K562 (cell line): ENCODE measurements around the gene WSCD2. TPM values are rescaled to one million over a fixed set of nuclear protein-coding genes. Genes with fewer than 3 reads are reported as not detected.
A peak's percentile ranks its signal among the peaks of the same experiment; 100 is the strongest.

ENCODE experiments used
- BDP1 ChIP-seq: IDR thresholded peaks from 3 replicates; pipeline ENCODE4 v1.6.1; 2011; ENCODE audit not compliant: insufficient read length, insufficient read depth
- CREB1 ChIP-seq, 2 experiments: sonication (generic) in 1 of 2; formaldehyde crosslinking in 1 of 2; IDR thresholded peaks; 2 replicates each; pipeline versions ENCODE4 v1.6.1 to v1.8.0; 2012 to 2022; ENCODE audit warnings: inconsistent platforms in 1 of 2, mild to moderate bottlenecking in 1 of 2, missing genetic modification reagents in 1 of 2, moderate library complexity in 1 of 2
- CSDE1 ChIP-seq, 2 experiments: fragments of 450-650 bp; IDR thresholded peaks; 2 replicates each; pipeline ENCODE4 v1.6.1; 2016; ENCODE audit warnings: mild to moderate bottlenecking in 1 of 2
- HMBOX1 ChIP-seq: sonication (generic); IDR thresholded peaks from 2 replicates; pipeline ENCODE4 v1.6.1; 2016
- NCOA4 ChIP-seq: fragments of 450-650 bp; IDR thresholded peaks from 2 replicates; pipeline ENCODE4 v1.6.1; 2018; ENCODE audit warnings: mild to moderate bottlenecking; ENCODE audit not compliant: partially characterized antibody
- PHF8 ChIP-seq: fragments of 200-600 bp; sonication (generic); IDR thresholded peaks from 2 replicates; pipeline ENCODE4 v1.6.1; 2012; ENCODE audit warnings: mixed run types, mild to moderate bottlenecking, inconsistent platforms, low read length, moderate library complexity, borderline replicate concordance
- ZFP36 ChIP-seq: fragments of 150-350 bp; IDR thresholded peaks from 2 replicates; pipeline ENCODE4 v1.6.1; 2018; ENCODE audit warnings: low read length, low read depth; ENCODE audit not compliant: partially characterized antibody
- ZNF224 ChIP-seq: sonication (generic); formaldehyde crosslinking; IDR thresholded peaks from 2 replicates; pipeline ENCODE4 v1.8.0; 2022; ENCODE audit warnings: mild to moderate bottlenecking, missing genetic modification reagents
- ZNF436 ChIP-seq: fragments of 250-450, 450-650 bp; sonication (Bioruptor Pico); formaldehyde crosslinking; IDR thresholded peaks from 2 replicates; pipeline ENCODE4 v1.7.0; 2020; ENCODE audit warnings: mild to moderate bottlenecking
- ZSCAN32 ChIP-seq: fragments of 450-650 bp; formaldehyde crosslinking; IDR thresholded peaks from 2 replicates; pipeline ENCODE4 v1.4.0; 2020; ENCODE audit warnings: mild to moderate bottlenecking, moderate library complexity
- polyA plus RNA-seq, 8 experiments: library from polyadenylated mRNA; depleted of rRNA in 4 of 8; stranded (reverse) in 5 of 8; unstranded in 3 of 8; fragments of >200 nt; fragmentation: Nextera tagmentation in 2 of 8; fragmentation: Illumina TruSeq in 1 of 8; extraction: Ambion mirVana in 2 of 8; extraction: Trizol in 1 of 8; gene quantifications; 2 replicates each; pipeline versions ENCODE4 v1.2.1 to v1.2.3, GENCODE V29; 2011 to 2014; ENCODE audit warnings: inconsistent platforms in 1 of 8, missing spikeins in 1 of 8
- total RNA-seq, 7 experiments: library from RNA; depleted of rRNA in 6 of 7; stranded (reverse); fragments of >200 nt in 6 of 7; fragmentation: Illumina TruSeq in 2 of 7; extraction: Trizol in 2 of 7; gene quantifications; 2 replicates each; pipeline versions ENCODE4 v1.2.1 to v1.2.3, GENCODE V29; 2011 to 2021; ENCODE audit warnings: low replicate concordance in 1 of 7
- TF ChIP-seq, protein P1 (sequence below): fragments of 250-450 bp; sonication (Bioruptor Pico); IDR thresholded peaks from 2 replicates; pipeline ENCODE4 v1.8.0; 2021; ENCODE audit warnings: moderate library complexity, mild to moderate bottlenecking, inconsistent platforms
- TF ChIP-seq, protein P2 (sequence below): fragments of 450-650 bp; IDR thresholded peaks from 2 replicates; pipeline ENCODE4 v1.6.1; 2016; ENCODE audit warnings: mild to moderate bottlenecking, moderate library complexity
- TF ChIP-seq, protein P3 (sequence below): fragments of 450-650 bp; formaldehyde crosslinking; IDR thresholded peaks from 2 replicates; pipeline ENCODE4 v1.4.0; 2022; ENCODE audit warnings: mild to moderate bottlenecking, moderate library complexity

Gene WSCD2
- total and polyA plus RNA-seq, 9 of the 15 experiments (the other 6 are each of a cell fraction or from before 2014, with no cell fraction given) = 0.72 to 14.1 (median 4.0) TPM

GRCh38 chr12:108126990-108127501 lies 2.0 kb upstream of the WSCD2 start (continued):
- TF ChIP-seq ZFP36 (peak; percentile 69), CSDE1 (IDR thresholded peaks at IDR 0.05) (no peak), ZNF436 (CRISPR knock-in tag) (no peak), PHF8 (no peak), NCOA4 (no peak), CREB1 (IDR thresholded peaks at IDR 0.05) (no peak), CREB1 (CRISPR knock-in tag; IDR thresholded peaks at IDR 0.05) (no peak), BDP1 (no peak), HMBOX1 (no peak), ZSCAN32 (peak; percentile 71), ZNF224 (CRISPR knock-in tag) (no peak)
- TF ChIP-seq, protein P1, sequence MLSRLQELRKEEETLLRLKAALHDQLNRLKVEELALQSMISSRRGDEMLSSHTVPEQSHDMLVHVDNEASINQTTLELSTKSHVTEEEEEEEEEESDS (CRISPR knock-in tag) = no peak
- TF ChIP-seq, protein P2, sequence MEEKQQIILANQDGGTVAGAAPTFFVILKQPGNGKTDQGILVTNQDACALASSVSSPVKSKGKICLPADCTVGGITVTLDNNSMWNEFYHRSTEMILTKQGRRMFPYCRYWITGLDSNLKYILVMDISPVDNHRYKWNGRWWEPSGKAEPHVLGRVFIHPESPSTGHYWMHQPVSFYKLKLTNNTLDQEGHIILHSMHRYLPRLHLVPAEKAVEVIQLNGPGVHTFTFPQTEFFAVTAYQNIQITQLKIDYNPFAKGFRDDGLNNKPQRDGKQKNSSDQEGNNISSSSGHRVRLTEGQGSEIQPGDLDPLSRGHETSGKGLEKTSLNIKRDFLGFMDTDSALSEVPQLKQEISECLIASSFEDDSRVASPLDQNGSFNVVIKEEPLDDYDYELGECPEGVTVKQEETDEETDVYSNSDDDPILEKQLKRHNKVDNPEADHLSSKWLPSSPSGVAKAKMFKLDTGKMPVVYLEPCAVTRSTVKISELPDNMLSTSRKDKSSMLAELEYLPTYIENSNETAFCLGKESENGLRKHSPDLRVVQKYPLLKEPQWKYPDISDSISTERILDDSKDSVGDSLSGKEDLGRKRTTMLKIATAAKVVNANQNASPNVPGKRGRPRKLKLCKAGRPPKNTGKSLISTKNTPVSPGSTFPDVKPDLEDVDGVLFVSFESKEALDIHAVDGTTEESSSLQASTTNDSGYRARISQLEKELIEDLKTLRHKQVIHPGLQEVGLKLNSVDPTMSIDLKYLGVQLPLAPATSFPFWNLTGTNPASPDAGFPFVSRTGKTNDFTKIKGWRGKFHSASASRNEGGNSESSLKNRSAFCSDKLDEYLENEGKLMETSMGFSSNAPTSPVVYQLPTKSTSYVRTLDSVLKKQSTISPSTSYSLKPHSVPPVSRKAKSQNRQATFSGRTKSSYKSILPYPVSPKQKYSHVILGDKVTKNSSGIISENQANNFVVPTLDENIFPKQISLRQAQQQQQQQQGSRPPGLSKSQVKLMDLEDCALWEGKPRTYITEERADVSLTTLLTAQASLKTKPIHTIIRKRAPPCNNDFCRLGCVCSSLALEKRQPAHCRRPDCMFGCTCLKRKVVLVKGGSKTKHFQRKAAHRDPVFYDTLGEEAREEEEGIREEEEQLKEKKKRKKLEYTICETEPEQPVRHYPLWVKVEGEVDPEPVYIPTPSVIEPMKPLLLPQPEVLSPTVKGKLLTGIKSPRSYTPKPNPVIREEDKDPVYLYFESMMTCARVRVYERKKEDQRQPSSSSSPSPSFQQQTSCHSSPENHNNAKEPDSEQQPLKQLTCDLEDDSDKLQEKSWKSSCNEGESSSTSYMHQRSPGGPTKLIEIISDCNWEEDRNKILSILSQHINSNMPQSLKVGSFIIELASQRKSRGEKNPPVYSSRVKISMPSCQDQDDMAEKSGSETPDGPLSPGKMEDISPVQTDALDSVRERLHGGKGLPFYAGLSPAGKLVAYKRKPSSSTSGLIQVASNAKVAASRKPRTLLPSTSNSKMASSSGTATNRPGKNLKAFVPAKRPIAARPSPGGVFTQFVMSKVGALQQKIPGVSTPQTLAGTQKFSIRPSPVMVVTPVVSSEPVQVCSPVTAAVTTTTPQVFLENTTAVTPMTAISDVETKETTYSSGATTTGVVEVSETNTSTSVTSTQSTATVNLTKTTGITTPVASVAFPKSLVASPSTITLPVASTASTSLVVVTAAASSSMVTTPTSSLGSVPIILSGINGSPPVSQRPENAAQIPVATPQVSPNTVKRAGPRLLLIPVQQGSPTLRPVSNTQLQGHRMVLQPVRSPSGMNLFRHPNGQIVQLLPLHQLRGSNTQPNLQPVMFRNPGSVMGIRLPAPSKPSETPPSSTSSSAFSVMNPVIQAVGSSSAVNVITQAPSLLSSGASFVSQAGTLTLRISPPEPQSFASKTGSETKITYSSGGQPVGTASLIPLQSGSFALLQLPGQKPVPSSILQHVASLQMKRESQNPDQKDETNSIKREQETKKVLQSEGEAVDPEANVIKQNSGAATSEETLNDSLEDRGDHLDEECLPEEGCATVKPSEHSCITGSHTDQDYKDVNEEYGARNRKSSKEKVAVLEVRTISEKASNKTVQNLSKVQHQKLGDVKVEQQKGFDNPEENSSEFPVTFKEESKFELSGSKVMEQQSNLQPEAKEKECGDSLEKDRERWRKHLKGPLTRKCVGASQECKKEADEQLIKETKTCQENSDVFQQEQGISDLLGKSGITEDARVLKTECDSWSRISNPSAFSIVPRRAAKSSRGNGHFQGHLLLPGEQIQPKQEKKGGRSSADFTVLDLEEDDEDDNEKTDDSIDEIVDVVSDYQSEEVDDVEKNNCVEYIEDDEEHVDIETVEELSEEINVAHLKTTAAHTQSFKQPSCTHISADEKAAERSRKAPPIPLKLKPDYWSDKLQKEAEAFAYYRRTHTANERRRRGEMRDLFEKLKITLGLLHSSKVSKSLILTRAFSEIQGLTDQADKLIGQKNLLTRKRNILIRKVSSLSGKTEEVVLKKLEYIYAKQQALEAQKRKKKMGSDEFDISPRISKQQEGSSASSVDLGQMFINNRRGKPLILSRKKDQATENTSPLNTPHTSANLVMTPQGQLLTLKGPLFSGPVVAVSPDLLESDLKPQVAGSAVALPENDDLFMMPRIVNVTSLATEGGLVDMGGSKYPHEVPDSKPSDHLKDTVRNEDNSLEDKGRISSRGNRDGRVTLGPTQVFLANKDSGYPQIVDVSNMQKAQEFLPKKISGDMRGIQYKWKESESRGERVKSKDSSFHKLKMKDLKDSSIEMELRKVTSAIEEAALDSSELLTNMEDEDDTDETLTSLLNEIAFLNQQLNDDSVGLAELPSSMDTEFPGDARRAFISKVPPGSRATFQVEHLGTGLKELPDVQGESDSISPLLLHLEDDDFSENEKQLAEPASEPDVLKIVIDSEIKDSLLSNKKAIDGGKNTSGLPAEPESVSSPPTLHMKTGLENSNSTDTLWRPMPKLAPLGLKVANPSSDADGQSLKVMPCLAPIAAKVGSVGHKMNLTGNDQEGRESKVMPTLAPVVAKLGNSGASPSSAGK = no peak
- TF ChIP-seq, protein P3, sequence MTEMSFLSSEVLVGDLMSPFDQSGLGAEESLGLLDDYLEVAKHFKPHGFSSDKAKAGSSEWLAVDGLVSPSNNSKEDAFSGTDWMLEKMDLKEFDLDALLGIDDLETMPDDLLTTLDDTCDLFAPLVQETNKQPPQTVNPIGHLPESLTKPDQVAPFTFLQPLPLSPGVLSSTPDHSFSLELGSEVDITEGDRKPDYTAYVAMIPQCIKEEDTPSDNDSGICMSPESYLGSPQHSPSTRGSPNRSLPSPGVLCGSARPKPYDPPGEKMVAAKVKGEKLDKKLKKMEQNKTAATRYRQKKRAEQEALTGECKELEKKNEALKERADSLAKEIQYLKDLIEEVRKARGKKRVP (CRISPR knock-in tag) = no peak
